Subcutaneous abdominal adipose tissue (tissue), 5 donors: ENCODE measurements around the gene PLEKHA8.

Experiments
- H3K27ac ChIP-seq: one replicate; pipeline ENCODE4 v1.7.0; 2013; ENCODE audit warnings: low read depth, mild to moderate bottlenecking, inconsistent platforms, low read length, moderate library complexity
- H3K27me3 ChIP-seq, 5 donors: one replicate each; pipeline ENCODE4 v1.7.0; 2013; ENCODE audit warnings: low read length in 5 of 5, inconsistent platforms in 1 of 5; ENCODE audit not compliant: control insufficient read depth in 5 of 5, insufficient read depth in 4 of 5
- H3K36me3 ChIP-seq, 5 donors: one replicate each; pipeline ENCODE4 v1.7.0; 2013; ENCODE audit warnings: low read length in 5 of 5; ENCODE audit not compliant: control insufficient read depth in 5 of 5, insufficient read depth in 5 of 5
- H3K4me1 ChIP-seq, 5 donors: one replicate each; pipeline ENCODE4 v1.7.0; 2013; ENCODE audit warnings: low read length in 5 of 5, mild to moderate bottlenecking in 3 of 5, moderate library complexity in 1 of 5; ENCODE audit not compliant: control insufficient read depth in 5 of 5, insufficient read depth in 5 of 5
- H3K4me3 ChIP-seq, 5 donors: one replicate each; pipeline ENCODE4 v1.7.0; 2013; ENCODE audit warnings: low read length in 5 of 5, low read depth in 1 of 5
- H3K9ac ChIP-seq, 5 donors: one replicate each; pipeline ENCODE4 v1.7.0; 2013; ENCODE audit warnings: low read length in 5 of 5, mild to moderate bottlenecking in 4 of 5, moderate library complexity in 3 of 5
- H3K9me3 ChIP-seq, 5 donors: one replicate each; pipeline ENCODE4 v1.7.0; 2013; ENCODE audit warnings: low read length in 5 of 5; ENCODE audit not compliant: control insufficient read depth in 5 of 5
- donor health status: healthy.
- donor health status: healthy.
- donor health status: healthy.
- donor health status: healthy.
- donor health status: healthy.

Gene PLEKHA8

GRCh38 chr7:29995652-29996051 lies 32.6 kb upstream of the PLEKHA8 start:
- Histone ChIP-seq H3K9me3 (peaks cover 3 to 18% (median 10%) of the 10 kb centered on the region in 5 donors), H3K27ac (no peak overlapping the region), H3K4me3 (no peak overlapping the region), H3K9ac (no peak overlapping the region), H3K27me3 (no peaks in the 10 kb centered on the region), H3K36me3 (no peaks in the 10 kb centered on the region), H3K4me1 (no peaks in the 10 kb centered on the region)

- Histone ChIP-seq H3K4me1 (no peaks in the 10 kb centered on the region), H3K27me3 (no peaks in the 10 kb centered on the region), H3K36me3 (no peaks in the 10 kb centered on the region), H3K4me3 (no peak overlapping the region), H3K9ac (no peak overlapping the region), H3K9me3 (peaks cover 3 to 18% (median 10%) of the 10 kb centered on the region in 5 donors), H3K27ac (no peak overlapping the region)
Measured at GRCh38 chr7:29996321-29996720, 31.9 kb upstream of the PLEKHA8 start.

GRCh38 chr7:29998489-29998888 lies 29.7 kb upstream of the PLEKHA8 start:
- Histone ChIP-seq H3K9ac (no peak overlapping the region), H3K36me3 (no peaks in the 10 kb centered on the region), H3K27ac (no peak overlapping the region), H3K4me3 (no peak overlapping the region), H3K9me3 (peaks cover 0 to 8% (median 4%) of the 10 kb centered on the region in 5 donors), H3K27me3 (no peaks in the 10 kb centered on the region), H3K4me1 (no peaks in the 10 kb centered on the region)

GRCh38 chr7:30001998-30002397 lies 26.2 kb upstream of the PLEKHA8 start:
- H3K4me1 ChIP-seq, result no peaks in the 10 kb centered on the region
- no peaks in the 10 kb centered on the region for H3K27me3 ChIP-seq
- H3K27ac ChIP-seq, result no peak overlapping the region
- H3K9ac ChIP-seq, result no peak overlapping the region
- no peak overlapping the region for H3K4me3 ChIP-seq
- H3K9me3 ChIP-seq, result no peaks in the 10 kb centered on the region
- no peaks in the 10 kb centered on the region for H3K36me3 ChIP-seq

GRCh38 chr7:30003098-30003497 lies 25.1 kb upstream of the PLEKHA8 start:
- Histone ChIP-seq H3K4me1 (no peaks in the 10 kb centered on the region), H3K4me3 (no peak overlapping the region), H3K27ac (no peak overlapping the region), H3K9me3 (no peaks in the 10 kb centered on the region), H3K27me3 (no peaks in the 10 kb centered on the region), H3K36me3 (no peaks in the 10 kb centered on the region), H3K9ac (no peak overlapping the region)

GRCh38 chr7:30005464-30005863 lies 22.7 kb upstream of the PLEKHA8 start:
- H3K36me3 ChIP-seq, result no peaks in the 10 kb centered on the region
- no peak overlapping the region for H3K9ac ChIP-seq
- H3K4me1 ChIP-seq, result no peaks in the 10 kb centered on the region
- H3K9me3 ChIP-seq, result no peaks in the 10 kb centered on the region
- no peaks in the 10 kb centered on the region for H3K27me3 ChIP-seq
- no peak overlapping the region for H3K27ac ChIP-seq
- no peak overlapping the region for H3K4me3 ChIP-seq

GRCh38 chr7:30010021-30010420 lies 18.2 kb upstream of the PLEKHA8 start:
- H3K27ac ChIP-seq, result no peak overlapping the region
- H3K9me3 ChIP-seq, result no peaks in the 10 kb centered on the region
- no peak overlapping the region for H3K9ac ChIP-seq
- H3K27me3 ChIP-seq, result no peaks in the 10 kb centered on the region
- no peak overlapping the region for H3K4me3 ChIP-seq
- H3K36me3 ChIP-seq, result peaks cover 2 to 16% (median 4%) of the 10 kb centered on the region in 5 donors
- H3K4me1 ChIP-seq, result no peaks in the 10 kb centered on the region

- Histone ChIP-seq H3K27me3 (no peaks in the 10 kb centered on the region), H3K9me3 (no peaks in the 10 kb centered on the region), H3K4me3 (no peak overlapping the region), H3K27ac (no peak overlapping the region), H3K9ac (no peak overlapping the region), H3K4me1 (no peaks in the 10 kb centered on the region), H3K36me3 (peaks cover 2 to 16% (median 4%) of the 10 kb centered on the region in 5 donors)
Measured at GRCh38 chr7:30012757-30013156, 15.5 kb upstream of the PLEKHA8 start.

GRCh38 chr7:30018451-30018850 lies 9.8 kb upstream of the PLEKHA8 start:
- H3K4me3 ChIP-seq, result no peak overlapping the region
- H3K27me3 ChIP-seq, result no peaks in the 10 kb centered on the region
- no peak overlapping the region for H3K27ac ChIP-seq

GRCh38 chr7:30019387-30019786 lies 8.8 kb upstream of the PLEKHA8 start:
- H3K9me3 ChIP-seq, result no peaks in the 10 kb centered on the region
- H3K9ac ChIP-seq, result no peak overlapping the region
- no peak overlapping the region for H3K4me3 ChIP-seq
- no peak overlapping the region for H3K27ac ChIP-seq
- peaks cover 0 to 6% (median 4%) of the 10 kb centered on the region in 5 donors for H3K36me3 ChIP-seq
- no peaks in the 10 kb centered on the region for H3K27me3 ChIP-seq
- H3K4me1 ChIP-seq, result no peaks in the 10 kb centered on the region

More at GRCh38 chr7:30018451-30018850, 9.8 kb upstream of the PLEKHA8 start:
- Histone ChIP-seq H3K9me3 (no peaks in the 10 kb centered on the region), H3K9ac (no peak overlapping the region), H3K36me3 (peaks cover 3 to 13% (median 7%) of the 10 kb centered on the region in 5 donors), H3K4me1 (no peaks in the 10 kb centered on the region)

- no peak overlapping the region for H3K27ac ChIP-seq
- peaks cover 0 to 5% (median 3%) of the 10 kb centered on the region in 5 donors for H3K36me3 ChIP-seq
- no peaks in the 10 kb centered on the region for H3K9me3 ChIP-seq
- H3K27me3 ChIP-seq, result no peaks in the 10 kb centered on the region
- H3K4me1 ChIP-seq, result peaks cover 0 to 3% (median 2%) of the 10 kb centered on the region in 5 donors
- no peak overlapping the region for H3K4me3 ChIP-seq
- no peak overlapping the region for H3K9ac ChIP-seq
Measured at GRCh38 chr7:30019960-30020359, 8.3 kb upstream of the PLEKHA8 start.
